ENCODE data around the gene SLC7A11. TPM values are rescaled to one million over a fixed set of nuclear protein-coding genes. Genes with fewer than 3 reads are reported as not detected.

The SLC7A11 gene
- total RNA-seq, 1 donor from 2014 or later, result 9.6 TPM

DNA sequence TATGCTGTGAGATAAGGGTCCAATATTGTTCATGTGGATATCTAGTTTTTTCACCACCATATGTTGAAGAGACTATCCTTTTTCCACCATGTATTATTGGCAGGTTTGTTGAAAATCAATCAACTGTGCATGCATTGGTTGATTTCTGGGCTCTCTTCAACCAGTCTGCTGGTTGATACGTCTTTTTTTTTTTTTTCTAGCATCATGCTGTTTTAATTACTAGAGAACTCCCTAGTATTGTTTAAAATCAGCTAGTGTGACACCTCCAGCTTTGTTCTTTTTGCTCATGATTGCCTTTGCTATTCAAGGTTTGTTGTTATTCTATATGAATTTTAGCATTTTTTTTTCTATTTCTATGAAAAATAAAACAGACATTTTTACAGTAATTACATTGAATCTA lies 123.9 kb downstream of the SLC7A11 start:
- no peaks in the 10 kb centered on the region for H3K36me3 Mint-ChIP-seq
- Histone ChIP-seq H3K4me3 (no peak overlapping the region), H4K20me1 (ENCODE audit: low read depth) (no peaks in the 10 kb centered on the region), H3K4me2 (no peak overlapping the region), H3F3A (ENCODE audit: low read depth) (no peaks in the 10 kb centered on the region), H3K4me1 (peaks cover under 1% of the 10 kb centered on the region), H3K79me2 (ENCODE audit: low read depth) (no peaks in the 10 kb centered on the region), H2AFZ (replicated peaks) (no peak overlapping the region), H3K27ac (no peak overlapping the region), H3K36me3 (no peaks in the 10 kb centered on the region), H3K9me3 (ENCODE audit: low read depth) (no peaks in the 10 kb centered on the region), H3K9ac (no peak overlapping the region), H3K27me3 (no peaks in the 10 kb centered on the region)
- TF ChIP-seq, protein P1, sequence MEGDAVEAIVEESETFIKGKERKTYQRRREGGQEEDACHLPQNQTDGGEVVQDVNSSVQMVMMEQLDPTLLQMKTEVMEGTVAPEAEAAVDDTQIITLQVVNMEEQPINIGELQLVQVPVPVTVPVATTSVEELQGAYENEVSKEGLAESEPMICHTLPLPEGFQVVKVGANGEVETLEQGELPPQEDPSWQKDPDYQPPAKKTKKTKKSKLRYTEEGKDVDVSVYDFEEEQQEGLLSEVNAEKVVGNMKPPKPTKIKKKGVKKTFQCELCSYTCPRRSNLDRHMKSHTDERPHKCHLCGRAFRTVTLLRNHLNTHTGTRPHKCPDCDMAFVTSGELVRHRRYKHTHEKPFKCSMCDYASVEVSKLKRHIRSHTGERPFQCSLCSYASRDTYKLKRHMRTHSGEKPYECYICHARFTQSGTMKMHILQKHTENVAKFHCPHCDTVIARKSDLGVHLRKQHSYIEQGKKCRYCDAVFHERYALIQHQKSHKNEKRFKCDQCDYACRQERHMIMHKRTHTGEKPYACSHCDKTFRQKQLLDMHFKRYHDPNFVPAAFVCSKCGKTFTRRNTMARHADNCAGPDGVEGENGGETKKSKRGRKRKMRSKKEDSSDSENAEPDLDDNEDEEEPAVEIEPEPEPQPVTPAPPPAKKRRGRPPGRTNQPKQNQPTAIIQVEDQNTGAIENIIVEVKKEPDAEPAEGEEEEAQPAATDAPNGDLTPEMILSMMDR (IDR thresholded peaks at IDR 0.05), result no peak
- no peak for TF ChIP-seq EZH2phosphoT487 (IDR thresholded peaks at IDR 0.05)
- no peak for TF ChIP-seq EZH2 (IDR thresholded peaks at IDR 0.05)
- no peak overlapping the region for H3K27ac Mint-ChIP-seq
- H3K9me3 Mint-ChIP-seq, result peaks cover 8% of the 10 kb centered on the region
- DNase-seq (ENCODE audit: low spot score), result no peak
- H3K27me3 Mint-ChIP-seq (ENCODE audit: insufficient read depth, low read depth), result no peaks in the 10 kb centered on the region
- no peaks in the 10 kb centered on the region for H3K4me1 Mint-ChIP-seq
- no peak overlapping the region for H3K4me3 Mint-ChIP-seq

DNA sequence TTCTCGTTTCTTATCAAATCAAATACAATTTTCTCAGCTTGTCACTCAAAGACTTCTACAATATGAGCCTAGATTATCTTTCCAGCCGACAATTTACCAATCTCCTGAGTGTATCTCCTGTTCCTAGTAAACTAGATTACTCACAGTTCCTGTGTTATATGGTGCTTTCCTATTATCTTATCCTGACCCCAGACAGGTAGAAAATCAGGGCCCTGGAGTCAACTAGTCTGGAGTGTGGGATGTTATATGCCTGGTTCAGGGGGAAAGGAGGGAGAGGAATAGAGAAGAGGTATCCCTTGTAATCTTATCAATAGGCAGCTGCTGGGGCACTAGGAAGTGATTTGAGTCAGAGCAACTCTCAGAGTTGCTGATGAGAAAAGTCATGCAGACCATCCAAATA lies 127.1 kb downstream of the SLC7A11 start:
- Mint-ChIP-seq H3K27ac (no peak overlapping the region), H3K27me3 (ENCODE audit: insufficient read depth, low read depth) (no peaks in the 10 kb centered on the region)

GRCh38 chr4:138114434-138114833 lies 127.7 kb downstream of the SLC7A11 start:
- no peak overlapping the region for H3K9ac ChIP-seq
- no peaks in the 10 kb centered on the region for H3K9me3 ChIP-seq (ENCODE audit: low read depth)
- no peaks in the 10 kb centered on the region for H3K79me2 ChIP-seq (ENCODE audit: low read depth)
- peaks cover 23% of the 10 kb centered on the region for H3K4me1 ChIP-seq
- H3F3A ChIP-seq (ENCODE audit: low read depth), result peaks cover 15% of the 10 kb centered on the region
- H3K4me3 ChIP-seq, result no peak overlapping the region
- no peaks in the 10 kb centered on the region for H3K36me3 Mint-ChIP-seq
- no peaks in the 10 kb centered on the region for H3K27me3 ChIP-seq
- H4K20me1 ChIP-seq (ENCODE audit: low read depth), result no peaks in the 10 kb centered on the region
- no peaks in the 10 kb centered on the region for H3K4me1 Mint-ChIP-seq
- no peak overlapping the region for H3K4me3 Mint-ChIP-seq
- H3K4me2 ChIP-seq, result no peak overlapping the region
- no peak overlapping the region for H3K27ac Mint-ChIP-seq
- TF ChIP-seq, protein P1 (IDR thresholded peaks at IDR 0.05), result no peak
- TF ChIP-seq EZH2phosphoT487 (IDR thresholded peaks at IDR 0.05) (no peak), EZH2 (IDR thresholded peaks at IDR 0.05) (no peak)
- peaks cover 8% of the 10 kb centered on the region for H3K9me3 Mint-ChIP-seq
- no peak overlapping the region for H2AFZ ChIP-seq (replicated peaks)
- no peaks in the 10 kb centered on the region for H3K27me3 Mint-ChIP-seq (ENCODE audit: insufficient read depth, low read depth)
- no peak for DNase-seq (ENCODE audit: low spot score)
- H3K27ac ChIP-seq, result no peak overlapping the region
- no peaks in the 10 kb centered on the region for H3K36me3 ChIP-seq

More for the DNA sequence above, 127.1 kb downstream of the SLC7A11 start:
- Histone ChIP-seq H3K9me3 (ENCODE audit: low read depth) (no peaks in the 10 kb centered on the region), H3K79me2 (ENCODE audit: low read depth) (no peaks in the 10 kb centered on the region), H3F3A (ENCODE audit: low read depth) (peaks cover 15% of the 10 kb centered on the region), H3K4me2 (no peak overlapping the region), H3K9ac (no peak overlapping the region), H3K36me3 (no peaks in the 10 kb centered on the region), H2AFZ (replicated peaks) (peak overlapping the region; percentile 79), H3K4me3 (no peak overlapping the region), H3K27ac (no peak overlapping the region), H3K4me1 (peaks cover 23% of the 10 kb centered on the region), H4K20me1 (ENCODE audit: low read depth) (no peaks in the 10 kb centered on the region), H3K27me3 (no peaks in the 10 kb centered on the region)
- TF ChIP-seq EZH2 (IDR thresholded peaks at IDR 0.05) (no peak), EZH2phosphoT487 (IDR thresholded peaks at IDR 0.05) (no peak)
- TF ChIP-seq, protein P1 (IDR thresholded peaks at IDR 0.05), result no peak
- DNase-seq (ENCODE audit: low spot score), result no peak
- peaks cover 10% of the 10 kb centered on the region for H3K9me3 Mint-ChIP-seq
- H3K36me3 Mint-ChIP-seq, result no peaks in the 10 kb centered on the region
- H3K4me3 Mint-ChIP-seq, result no peak overlapping the region
- no peaks in the 10 kb centered on the region for H3K4me1 Mint-ChIP-seq
